ENCODE data around the gene TMEM59L. TPM values are rescaled to one million over a fixed set of nuclear protein-coding genes. Genes with fewer than 3 reads are reported as not detected.

TMEM59L gene
- total and polyA plus RNA-seq, 9 of the 15 experiments (the other 6 are each of a cell fraction or from before 2014, with no cell fraction given): 0.37 TPM; not detected in 8

DNA sequence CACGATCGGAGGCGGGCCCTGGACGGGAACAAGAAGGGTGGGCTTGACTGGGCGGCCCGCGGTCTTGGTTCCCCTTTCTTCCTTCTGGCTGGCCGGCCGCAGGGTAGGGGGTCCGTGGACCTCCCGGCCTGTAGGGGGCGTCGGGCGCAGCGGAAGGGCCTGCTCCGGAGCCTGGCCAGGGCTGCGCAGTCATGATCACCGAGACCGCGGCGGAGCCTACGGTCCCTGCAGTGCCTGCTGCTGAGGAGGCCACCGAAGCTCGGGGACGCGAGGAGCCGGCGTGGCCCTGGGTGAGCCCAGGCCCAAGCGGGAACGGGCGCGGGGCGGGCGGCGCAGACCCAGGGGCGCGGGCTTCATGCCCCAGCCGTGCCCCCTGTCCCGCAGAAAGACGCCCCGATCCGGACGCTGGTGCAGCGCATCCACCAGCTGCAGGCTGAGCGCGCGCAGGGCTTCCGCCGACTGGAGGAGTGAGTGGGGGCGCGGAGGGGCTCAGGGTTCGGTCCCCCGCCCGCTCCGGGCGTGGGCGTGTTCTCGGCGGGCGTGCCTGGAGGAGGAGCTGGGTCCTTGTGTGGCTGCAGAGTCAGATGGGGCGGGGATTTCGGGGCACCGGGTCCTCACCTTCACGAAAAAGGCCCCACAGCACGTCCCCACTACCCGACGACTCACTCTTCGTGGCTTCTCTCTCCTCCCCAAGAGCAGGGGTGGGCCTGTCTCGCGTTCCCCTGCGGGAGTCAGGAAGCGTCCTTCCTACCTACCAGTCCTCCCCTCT is 23.9 kb upstream of the TMEM59L start, which contains the start of gene REX1BD (continued):
- TF ChIP-seq, protein P1, sequence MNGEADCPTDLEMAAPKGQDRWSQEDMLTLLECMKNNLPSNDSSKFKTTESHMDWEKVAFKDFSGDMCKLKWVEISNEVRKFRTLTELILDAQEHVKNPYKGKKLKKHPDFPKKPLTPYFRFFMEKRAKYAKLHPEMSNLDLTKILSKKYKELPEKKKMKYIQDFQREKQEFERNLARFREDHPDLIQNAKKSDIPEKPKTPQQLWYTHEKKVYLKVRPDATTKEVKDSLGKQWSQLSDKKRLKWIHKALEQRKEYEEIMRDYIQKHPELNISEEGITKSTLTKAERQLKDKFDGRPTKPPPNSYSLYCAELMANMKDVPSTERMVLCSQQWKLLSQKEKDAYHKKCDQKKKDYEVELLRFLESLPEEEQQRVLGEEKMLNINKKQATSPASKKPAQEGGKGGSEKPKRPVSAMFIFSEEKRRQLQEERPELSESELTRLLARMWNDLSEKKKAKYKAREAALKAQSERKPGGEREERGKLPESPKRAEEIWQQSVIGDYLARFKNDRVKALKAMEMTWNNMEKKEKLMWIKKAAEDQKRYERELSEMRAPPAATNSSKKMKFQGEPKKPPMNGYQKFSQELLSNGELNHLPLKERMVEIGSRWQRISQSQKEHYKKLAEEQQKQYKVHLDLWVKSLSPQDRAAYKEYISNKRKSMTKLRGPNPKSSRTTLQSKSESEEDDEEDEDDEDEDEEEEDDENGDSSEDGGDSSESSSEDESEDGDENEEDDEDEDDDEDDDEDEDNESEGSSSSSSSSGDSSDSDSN (IDR thresholded peaks at IDR 0.05; ENCODE audit: borderline replicate concordance in 1 of 2, low read depth in 2 of 2, low read length in 2 of 2): peak; percentile 68 to 95; a peak in 3 of 4 replicates
- TF ChIP-seq, protein P2, sequence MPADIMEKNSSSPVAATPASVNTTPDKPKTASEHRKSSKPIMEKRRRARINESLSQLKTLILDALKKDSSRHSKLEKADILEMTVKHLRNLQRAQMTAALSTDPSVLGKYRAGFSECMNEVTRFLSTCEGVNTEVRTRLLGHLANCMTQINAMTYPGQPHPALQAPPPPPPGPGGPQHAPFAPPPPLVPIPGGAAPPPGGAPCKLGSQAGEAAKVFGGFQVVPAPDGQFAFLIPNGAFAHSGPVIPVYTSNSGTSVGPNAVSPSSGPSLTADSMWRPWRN (IDR thresholded peaks at IDR 0.05; ENCODE audit: low read depth): no peak
- no peak; the same call in 1 of the 2 replicates for TF ChIP-seq BHLHE40 (IDR thresholded peaks at IDR 0.05; ENCODE audit: low read length)
- TF ChIP-seq ZKSCAN3 (CRISPR knock-in tag; IDR thresholded peaks at IDR 0.05): no peak
- no peak; the same call in 1 of the 2 replicates for TF ChIP-seq RBM34 (IDR thresholded peaks at IDR 0.05; ENCODE audit: borderline replicate concordance, insufficient read depth, low read length)
- peak; percentile 94 for TF ChIP-seq XRCC5 (IDR thresholded peaks at IDR 0.05; ENCODE audit: low read depth, low read length)
- no peak for TF ChIP-seq TCF7L2 (IDR thresholded peaks at IDR 0.05; ENCODE audit: low read depth, low read length)
- 0 out of 2 replicates have a peak, but pooled peaks have one; percentile 65 for TF ChIP-seq SMARCA4 (IDR thresholded peaks at IDR 0.05)
- TF ChIP-seq ARHGAP35 (IDR thresholded peaks at IDR 0.05; ENCODE audit: partially characterized antibody): no peak
- TF ChIP-seq SNRNP70 (optimal IDR thresholded peaks at IDR 0.05; ENCODE audit: low read depth, low read length): no peak
- TF ChIP-seq NELFE (IDR thresholded peaks at IDR 0.05; ENCODE audit: insufficient read depth, insufficient read length): no peak
- TF ChIP-seq POLR2H (tag; IDR thresholded peaks at IDR 0.05; ENCODE audit: low read depth): peak; percentile 24; the same call in 1 of the 2 replicates
- no peak for TF ChIP-seq RHOXF2B (CRISPR knock-in tag; conservative IDR thresholded peaks at IDR 0.05)
- no peak for TF ChIP-seq SREBF1 (IDR thresholded peaks at IDR 0.05; ENCODE audit: borderline replicate concordance, low read depth, low read length)
- peak in 2 of 3 experiments; percentile 64 to 66 for TF ChIP-seq YY1 (IDR thresholded peaks at IDR 0.05; ENCODE audit: borderline replicate concordance in 1 of 3, control insufficient read depth in 1 of 3, extremely low read depth in 1 of 3, insufficient read depth in 3 of 3, insufficient read length in 1 of 3, insufficient replicate concordance in 2 of 3, low read depth in 1 of 3, low read length in 2 of 3)
- TF ChIP-seq ZNF239 (CRISPR knock-in tag; IDR thresholded peaks at IDR 0.05): no peak
- TF ChIP-seq MED1 (CRISPR knock-in tag; IDR thresholded peaks at IDR 0.05; ENCODE audit: borderline replicate concordance): no peak
- TF ChIP-seq, protein P3, sequence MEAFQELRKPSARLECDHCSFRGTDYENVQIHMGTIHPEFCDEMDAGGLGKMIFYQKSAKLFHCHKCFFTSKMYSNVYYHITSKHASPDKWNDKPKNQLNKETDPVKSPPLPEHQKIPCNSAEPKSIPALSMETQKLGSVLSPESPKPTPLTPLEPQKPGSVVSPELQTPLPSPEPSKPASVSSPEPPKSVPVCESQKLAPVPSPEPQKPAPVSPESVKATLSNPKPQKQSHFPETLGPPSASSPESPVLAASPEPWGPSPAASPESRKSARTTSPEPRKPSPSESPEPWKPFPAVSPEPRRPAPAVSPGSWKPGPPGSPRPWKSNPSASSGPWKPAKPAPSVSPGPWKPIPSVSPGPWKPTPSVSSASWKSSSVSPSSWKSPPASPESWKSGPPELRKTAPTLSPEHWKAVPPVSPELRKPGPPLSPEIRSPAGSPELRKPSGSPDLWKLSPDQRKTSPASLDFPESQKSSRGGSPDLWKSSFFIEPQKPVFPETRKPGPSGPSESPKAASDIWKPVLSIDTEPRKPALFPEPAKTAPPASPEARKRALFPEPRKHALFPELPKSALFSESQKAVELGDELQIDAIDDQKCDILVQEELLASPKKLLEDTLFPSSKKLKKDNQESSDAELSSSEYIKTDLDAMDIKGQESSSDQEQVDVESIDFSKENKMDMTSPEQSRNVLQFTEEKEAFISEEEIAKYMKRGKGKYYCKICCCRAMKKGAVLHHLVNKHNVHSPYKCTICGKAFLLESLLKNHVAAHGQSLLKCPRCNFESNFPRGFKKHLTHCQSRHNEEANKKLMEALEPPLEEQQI (IDR thresholded peaks at IDR 0.05): no peak; the same call in 1 of the 2 replicates
- no peak for TF ChIP-seq ZNF79 (CRISPR knock-in tag; IDR thresholded peaks at IDR 0.05; ENCODE audit: low read depth)
- TF ChIP-seq, protein P4, sequence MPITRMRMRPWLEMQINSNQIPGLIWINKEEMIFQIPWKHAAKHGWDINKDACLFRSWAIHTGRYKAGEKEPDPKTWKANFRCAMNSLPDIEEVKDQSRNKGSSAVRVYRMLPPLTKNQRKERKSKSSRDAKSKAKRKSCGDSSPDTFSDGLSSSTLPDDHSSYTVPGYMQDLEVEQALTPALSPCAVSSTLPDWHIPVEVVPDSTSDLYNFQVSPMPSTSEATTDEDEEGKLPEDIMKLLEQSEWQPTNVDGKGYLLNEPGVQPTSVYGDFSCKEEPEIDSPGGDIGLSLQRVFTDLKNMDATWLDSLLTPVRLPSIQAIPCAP (CRISPR knock-in tag; IDR thresholded peaks at IDR 0.05; ENCODE audit: borderline replicate concordance): no peak
- TF ChIP-seq ZBTB1 (CRISPR knock-in tag; IDR thresholded peaks at IDR 0.05; ENCODE audit: borderline replicate concordance, low read depth): no peak; the same call in 1 of the 2 replicates
